Measurements from ENCODE around the gene PRELID1.

DNA sequence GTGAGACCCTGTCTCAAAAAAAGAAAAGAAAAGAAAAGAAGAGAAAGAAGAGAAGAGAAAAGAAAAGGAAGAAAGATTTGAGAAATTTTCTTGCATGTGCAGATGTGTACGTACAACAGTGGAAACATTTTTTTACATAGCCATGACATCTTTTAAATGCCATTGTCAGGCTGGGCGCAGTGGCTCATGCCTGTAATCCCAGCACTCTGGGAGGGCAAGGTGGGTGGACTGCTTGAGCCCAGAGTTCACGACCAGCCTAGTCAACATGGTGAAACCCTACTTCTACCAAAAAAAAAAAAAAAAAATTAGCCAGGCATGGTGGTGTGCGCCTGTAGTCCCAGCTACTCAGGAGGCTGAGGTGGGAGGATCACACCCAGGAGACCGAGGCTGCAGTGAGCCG lies 41.3 kb downstream of the PRELID1 start:
- TF ChIP-seq, protein P1, sequence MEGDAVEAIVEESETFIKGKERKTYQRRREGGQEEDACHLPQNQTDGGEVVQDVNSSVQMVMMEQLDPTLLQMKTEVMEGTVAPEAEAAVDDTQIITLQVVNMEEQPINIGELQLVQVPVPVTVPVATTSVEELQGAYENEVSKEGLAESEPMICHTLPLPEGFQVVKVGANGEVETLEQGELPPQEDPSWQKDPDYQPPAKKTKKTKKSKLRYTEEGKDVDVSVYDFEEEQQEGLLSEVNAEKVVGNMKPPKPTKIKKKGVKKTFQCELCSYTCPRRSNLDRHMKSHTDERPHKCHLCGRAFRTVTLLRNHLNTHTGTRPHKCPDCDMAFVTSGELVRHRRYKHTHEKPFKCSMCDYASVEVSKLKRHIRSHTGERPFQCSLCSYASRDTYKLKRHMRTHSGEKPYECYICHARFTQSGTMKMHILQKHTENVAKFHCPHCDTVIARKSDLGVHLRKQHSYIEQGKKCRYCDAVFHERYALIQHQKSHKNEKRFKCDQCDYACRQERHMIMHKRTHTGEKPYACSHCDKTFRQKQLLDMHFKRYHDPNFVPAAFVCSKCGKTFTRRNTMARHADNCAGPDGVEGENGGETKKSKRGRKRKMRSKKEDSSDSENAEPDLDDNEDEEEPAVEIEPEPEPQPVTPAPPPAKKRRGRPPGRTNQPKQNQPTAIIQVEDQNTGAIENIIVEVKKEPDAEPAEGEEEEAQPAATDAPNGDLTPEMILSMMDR (IDR thresholded peaks at IDR 0.05; ENCODE audit: low read depth, low read length): no peak
- TF ChIP-seq POLR2A (IDR thresholded peaks at IDR 0.05; ENCODE audit: extremely low read depth, insufficient read length): no peak
